ENCODE data around the gene SEC23A.

DNA sequence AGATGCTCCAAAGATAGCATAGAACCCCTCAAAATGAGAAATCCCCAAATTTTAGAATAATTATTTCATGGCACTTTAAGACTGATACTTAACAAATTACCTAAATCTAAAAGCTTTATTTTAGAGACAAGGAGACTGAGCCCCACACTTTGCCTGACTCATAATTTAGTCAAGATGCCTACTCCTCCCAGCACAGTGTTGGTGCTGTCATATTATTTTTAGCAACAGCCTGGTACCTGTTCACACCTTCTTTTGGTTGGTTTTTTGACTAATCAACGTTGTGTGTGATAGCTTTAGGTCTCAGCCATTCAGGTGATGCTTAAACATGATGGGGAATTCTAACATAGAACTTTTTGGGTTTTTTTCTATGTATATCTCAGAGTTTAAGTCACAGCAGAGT lies 120.2 kb downstream of the SEC23A start:
- TF ChIP-seq, protein P1, sequence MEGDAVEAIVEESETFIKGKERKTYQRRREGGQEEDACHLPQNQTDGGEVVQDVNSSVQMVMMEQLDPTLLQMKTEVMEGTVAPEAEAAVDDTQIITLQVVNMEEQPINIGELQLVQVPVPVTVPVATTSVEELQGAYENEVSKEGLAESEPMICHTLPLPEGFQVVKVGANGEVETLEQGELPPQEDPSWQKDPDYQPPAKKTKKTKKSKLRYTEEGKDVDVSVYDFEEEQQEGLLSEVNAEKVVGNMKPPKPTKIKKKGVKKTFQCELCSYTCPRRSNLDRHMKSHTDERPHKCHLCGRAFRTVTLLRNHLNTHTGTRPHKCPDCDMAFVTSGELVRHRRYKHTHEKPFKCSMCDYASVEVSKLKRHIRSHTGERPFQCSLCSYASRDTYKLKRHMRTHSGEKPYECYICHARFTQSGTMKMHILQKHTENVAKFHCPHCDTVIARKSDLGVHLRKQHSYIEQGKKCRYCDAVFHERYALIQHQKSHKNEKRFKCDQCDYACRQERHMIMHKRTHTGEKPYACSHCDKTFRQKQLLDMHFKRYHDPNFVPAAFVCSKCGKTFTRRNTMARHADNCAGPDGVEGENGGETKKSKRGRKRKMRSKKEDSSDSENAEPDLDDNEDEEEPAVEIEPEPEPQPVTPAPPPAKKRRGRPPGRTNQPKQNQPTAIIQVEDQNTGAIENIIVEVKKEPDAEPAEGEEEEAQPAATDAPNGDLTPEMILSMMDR (IDR thresholded peaks at IDR 0.05) = no peak
- TF ChIP-seq POLR2A (IDR thresholded peaks at IDR 0.05) = no peak

Measured in heart left ventricle (tissue), 13 donors.